HEK293 (cell line): ENCODE data around the gene SMAD7.

Source experiments
- CTCF ChIA-PET: fragments of 350-600 bp; formaldehyde crosslinking; extraction: SDS; loops from one replicate; lab custom pipeline; 2021; ENCODE audit warnings: antibody characterized with exemption; lab: Yijun Ruan, JAX
- POLR2A ChIA-PET: fragments of 300-600 bp; formaldehyde crosslinking; extraction: SDS; loops from one replicate; lab custom pipeline; 2020; ENCODE audit warnings: antibody characterized with exemption, inconsistent platforms; lab: Yijun Ruan, JAX
- H3K27ac ChIP-seq: fragments of 200-500 bp; sonication (Bioruptor generic); 2 replicates; pipeline ENCODE4 v1.5.1; 2014; ENCODE audit warnings: low read depth, low read length, control low read depth, inconsistent platforms; ENCODE audit errors: extremely low read depth
- H3K36me3 ChIP-seq, 2 experiments: fragments of 200-500 bp in 1 of 2; sonication (Bioruptor generic) in 1 of 2; 1 replicate in 1 of 2; 2 replicates in 1 of 2; pipeline ENCODE4 v1.5.1; 2014 to 2017; ENCODE audit warnings: inconsistent platforms in 2 of 2, low read length in 2 of 2; ENCODE audit not compliant: control insufficient read depth in 2 of 2, insufficient read depth in 1 of 2
- H3K4me1 ChIP-seq: fragments of 200-500 bp; sonication (Bioruptor generic); 2 replicates; pipeline ENCODE4 v1.5.1; 2014; ENCODE audit warnings: mild to moderate bottlenecking, low read length, inconsistent platforms; ENCODE audit not compliant: control insufficient read depth, insufficient read depth
- H3K4me3 ChIP-seq: 2 replicates; pipeline ENCODE4 v1.5.1; 2011; ENCODE audit warnings: low read depth, mild to moderate bottlenecking, control low read depth, low read length, moderate library complexity
- H3K9me3 ChIP-seq: fragments of 200-500 bp; sonication (Bioruptor generic); 2 replicates; pipeline ENCODE4 v1.5.1; 2014; ENCODE audit warnings: low read depth, low read length, inconsistent platforms; ENCODE audit not compliant: control insufficient read depth, insufficient read depth
- EGR2 ChIP-seq: fragments of 450-650 bp; formaldehyde crosslinking; IDR thresholded peaks from 2 replicates; pipeline ENCODE4 v1.5.1; 2016; ENCODE audit warnings: low read depth, missing biosample characterization, missing genetic modification characterization
- ELK4 ChIP-seq: IDR thresholded peaks from 2 replicates; pipeline ENCODE4 v1.6.1; 2011; ENCODE audit warnings: mild to moderate bottlenecking, low read depth, low read length, borderline replicate concordance
- GLIS1 ChIP-seq: fragments of 450-650 bp; formaldehyde crosslinking; IDR thresholded peaks from 2 replicates; pipeline ENCODE4 v1.5.1; 2016; ENCODE audit warnings: missing biosample characterization, missing genetic modification characterization
- IKZF3 ChIP-seq: fragments of 450-650 bp; IDR thresholded peaks from 2 replicates; pipeline ENCODE4 v1.5.0; 2018; ENCODE audit warnings: missing biosample characterization, mild to moderate bottlenecking, missing genetic modification characterization, moderate library complexity
- MYNN ChIP-seq: fragments of 450-650 bp; formaldehyde crosslinking; IDR thresholded peaks from 2 replicates; pipeline ENCODE4 v1.5.1; 2016; ENCODE audit warnings: missing biosample characterization, missing genetic modification characterization, borderline replicate concordance
- PRDM4 ChIP-seq: fragments of 450-650 bp; formaldehyde crosslinking; IDR thresholded peaks from 2 replicates; pipeline ENCODE4 v1.5.1; 2017; ENCODE audit warnings: missing biosample characterization, missing genetic modification characterization
- ZNF16 ChIP-seq: fragments of 450-650 bp; formaldehyde crosslinking; IDR thresholded peaks from 2 replicates; pipeline ENCODE4 v1.5.1; 2016; ENCODE audit warnings: low read depth, missing biosample characterization, missing genetic modification characterization
- ZNF169 ChIP-seq: fragments of 450-650 bp; formaldehyde crosslinking; IDR thresholded peaks from 2 replicates; pipeline ENCODE4 v1.5.1; 2016; ENCODE audit warnings: missing biosample characterization, missing genetic modification characterization
- ZNF211 ChIP-seq: fragments of 450-650 bp; formaldehyde crosslinking; IDR thresholded peaks from 2 replicates; pipeline ENCODE4 v1.5.1; 2016; ENCODE audit warnings: low read depth, missing biosample characterization, missing genetic modification characterization
- ZNF24 ChIP-seq: fragments of 450-650 bp; formaldehyde crosslinking; IDR thresholded peaks from 2 replicates; pipeline ENCODE4 v1.5.1; 2016; ENCODE audit warnings: missing biosample characterization, missing genetic modification characterization
- ZNF311 ChIP-seq: fragments of 450-650 bp; formaldehyde crosslinking; IDR thresholded peaks from 2 replicates; pipeline ENCODE4 v1.5.1; 2017; ENCODE audit warnings: missing biosample characterization, missing genetic modification characterization, borderline replicate concordance
- ZNF341 ChIP-seq: fragments of 450-650 bp; formaldehyde crosslinking; IDR thresholded peaks from 2 replicates; pipeline ENCODE4; 2016; ENCODE audit warnings: low read depth, missing biosample characterization, missing genetic modification characterization
- ZNF473 ChIP-seq: fragments of 450-650 bp; formaldehyde crosslinking; IDR thresholded peaks from 2 replicates; pipeline ENCODE4 v1.5.1; 2017; ENCODE audit warnings: missing biosample characterization, missing genetic modification characterization
- ZNF501 ChIP-seq: fragments of 450-650 bp; formaldehyde crosslinking; IDR thresholded peaks from 2 replicates; pipeline ENCODE4 v1.5.1; 2016; ENCODE audit warnings: missing biosample characterization, missing genetic modification characterization
- ZNF521 ChIP-seq: fragments of 450-650 bp; formaldehyde crosslinking; IDR thresholded peaks from 2 replicates; pipeline ENCODE4 v1.5.1; 2017; ENCODE audit warnings: missing biosample characterization, mild to moderate bottlenecking, missing genetic modification characterization
- ZNF549 ChIP-seq: fragments of 450-650 bp; IDR thresholded peaks from 2 replicates; pipeline ENCODE4 v1.5.1; 2018; ENCODE audit warnings: missing biosample characterization, missing genetic modification characterization, mild to moderate bottlenecking, inconsistent platforms, moderate library complexity
- ZNF596 ChIP-seq: fragments of 450-650 bp; IDR thresholded peaks from 2 replicates; pipeline ENCODE4 v1.5.0; 2018; ENCODE audit warnings: missing biosample characterization, mild to moderate bottlenecking, missing genetic modification characterization, moderate library complexity
- ZNF610 ChIP-seq: fragments of 450-650 bp; formaldehyde crosslinking; IDR thresholded peaks from 2 replicates; pipeline ENCODE4 v1.5.1; 2016; ENCODE audit warnings: missing biosample characterization, missing genetic modification characterization, borderline replicate concordance
- ZNF837 ChIP-seq: fragments of 450-650 bp; formaldehyde crosslinking; IDR thresholded peaks from 2 replicates; pipeline ENCODE4 v1.5.1; 2016; ENCODE audit warnings: missing biosample characterization, missing genetic modification characterization
- ZSCAN18 ChIP-seq: fragments of 450-650 bp; formaldehyde crosslinking; IDR thresholded peaks from 2 replicates; pipeline ENCODE4 v1.5.1; 2016; ENCODE audit warnings: missing biosample characterization, missing genetic modification characterization
- TF ChIP-seq, protein P1 (sequence below): fragments of 450-650 bp; IDR thresholded peaks from 2 replicates; pipeline ENCODE4 v1.5.1; 2018; ENCODE audit warnings: missing biosample characterization, missing genetic modification characterization
- TF ChIP-seq, protein P2 (sequence below): fragments of 450-650 bp; IDR thresholded peaks from 2 replicates; pipeline ENCODE4 v1.5.1; 2018; ENCODE audit warnings: missing biosample characterization, mild to moderate bottlenecking, missing genetic modification characterization
- TF ChIP-seq, protein P3 (sequence below): fragments of 450-650 bp; formaldehyde crosslinking; IDR thresholded peaks from 2 replicates; pipeline ENCODE4 v1.5.1; 2017; ENCODE audit warnings: missing biosample characterization, missing genetic modification characterization

Gene SMAD7

DNA sequence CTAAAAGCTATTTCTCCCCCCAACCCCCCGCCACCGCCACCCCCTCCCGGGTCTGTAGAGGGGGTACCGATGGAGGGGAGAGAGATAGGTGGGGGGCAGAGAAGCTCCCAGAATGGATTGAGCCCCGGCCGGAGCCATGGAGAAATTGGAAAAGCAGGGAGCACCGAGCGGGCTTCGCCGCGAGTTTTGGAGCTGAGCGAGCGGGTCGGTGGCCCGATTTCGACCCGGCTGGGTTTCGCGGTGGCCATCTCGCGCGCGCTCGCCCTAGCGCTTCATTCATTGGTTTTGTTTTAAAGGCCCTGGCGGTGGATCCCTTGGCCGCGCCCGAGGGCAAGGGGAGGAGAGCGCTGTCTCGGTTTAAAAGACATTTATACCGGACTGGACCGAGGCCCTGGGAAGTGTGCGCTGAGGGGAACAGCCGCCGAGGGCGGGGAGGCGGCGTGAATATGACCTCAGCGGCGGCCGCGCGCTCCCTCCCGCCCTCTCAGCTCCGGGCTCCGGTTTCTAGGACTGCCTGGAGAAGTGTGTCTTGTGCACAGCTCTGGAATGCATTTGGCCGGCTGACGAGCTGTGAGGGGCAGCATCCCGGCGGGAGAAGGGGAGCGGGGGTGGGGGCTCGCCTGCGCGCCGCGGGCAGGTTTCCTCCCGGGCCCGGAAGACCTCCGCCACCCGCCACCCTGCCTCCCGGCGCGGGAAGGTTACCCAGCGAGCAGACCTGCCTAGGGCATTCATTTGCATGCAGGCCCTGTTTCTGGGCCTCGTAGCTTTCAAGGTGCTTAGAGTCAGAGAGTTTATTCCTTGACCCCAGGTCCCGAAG is 1.7 kb upstream of the SMAD7 start (continued):
- TF ChIP-seq, protein P1, sequence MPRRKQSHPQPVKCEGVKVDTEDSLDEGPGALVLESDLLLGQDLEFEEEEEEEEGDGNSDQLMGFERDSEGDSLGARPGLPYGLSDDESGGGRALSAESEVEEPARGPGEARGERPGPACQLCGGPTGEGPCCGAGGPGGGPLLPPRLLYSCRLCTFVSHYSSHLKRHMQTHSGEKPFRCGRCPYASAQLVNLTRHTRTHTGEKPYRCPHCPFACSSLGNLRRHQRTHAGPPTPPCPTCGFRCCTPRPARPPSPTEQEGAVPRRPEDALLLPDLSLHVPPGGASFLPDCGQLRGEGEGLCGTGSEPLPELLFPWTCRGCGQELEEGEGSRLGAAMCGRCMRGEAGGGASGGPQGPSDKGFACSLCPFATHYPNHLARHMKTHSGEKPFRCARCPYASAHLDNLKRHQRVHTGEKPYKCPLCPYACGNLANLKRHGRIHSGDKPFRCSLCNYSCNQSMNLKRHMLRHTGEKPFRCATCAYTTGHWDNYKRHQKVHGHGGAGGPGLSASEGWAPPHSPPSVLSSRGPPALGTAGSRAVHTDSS (tag by site-specific recombination): 0 out of 2 replicates have a peak, but pooled peaks have one; percentile 9
- TF ChIP-seq ZNF211 (tag by site-specific recombination): no peak
- no peak for TF ChIP-seq ZNF473 (tag by site-specific recombination)
- TF ChIP-seq ZNF16 (tag by site-specific recombination): no peak
- TF ChIP-seq ZNF549 (tag by site-specific recombination): no peak
- TF ChIP-seq MYNN: no peak
- no peak for TF ChIP-seq ZNF169

GRCh38 chr18:48951448-48952286 is 902 bp upstream of the SMAD7 start:
- ChIA-PET POLR2A (interaction anchor here (0.6 to 12.3 kb wide), 42 partner anchors 8 to 535 kb away, joined by 3 to 252 read pairs (median 5); partner anchors contain the start of gene C18orf32), CTCF (interaction anchor here (0.6 to 2.1 kb wide), 12 partner anchors 12 to 959 kb away, joined by 3 to 6 read pairs (median 4); no protein-coding TSS in a partner anchor)
- Histone ChIP-seq H3K27ac (peak overlapping the region; percentile 100), H3K4me3 (peak overlapping the region; percentile 91), H3K36me3 (peaks cover 0 to 28% of the 10 kb centered on the region in 2 experiments; a peak in 1 of 3 replicates), H3K4me1 (peaks cover 18% of the 10 kb centered on the region), H3K9me3 (no peaks in the 10 kb centered on the region)
- TF ChIP-seq ELK4 (no peak), IKZF3 (tag by site-specific recombination) (peak; percentile 72), ZNF169 (no peak), PRDM4 (tag by site-specific recombination) (0 out of 2 replicates have a peak, but pooled peaks have one; percentile 21), GLIS1 (tag by site-specific recombination) (peak; percentile 29; the same call in 1 of the 2 replicates), ZNF521 (tag by site-specific recombination) (no peak), ZNF596 (tag by site-specific recombination) (peak; percentile 57; the same call in 1 of the 2 replicates), ZNF311 (no peak), ZSCAN18 (tag by site-specific recombination) (no peak), ZNF837 (tag by site-specific recombination) (no peak), ZNF24 (tag by site-specific recombination) (no peak), ZNF610 (tag by site-specific recombination) (no peak), EGR2 (no peak), ZNF501 (tag by site-specific recombination) (no peak), ZNF341 (tag by site-specific recombination) (no peak)
- TF ChIP-seq, protein P2, sequence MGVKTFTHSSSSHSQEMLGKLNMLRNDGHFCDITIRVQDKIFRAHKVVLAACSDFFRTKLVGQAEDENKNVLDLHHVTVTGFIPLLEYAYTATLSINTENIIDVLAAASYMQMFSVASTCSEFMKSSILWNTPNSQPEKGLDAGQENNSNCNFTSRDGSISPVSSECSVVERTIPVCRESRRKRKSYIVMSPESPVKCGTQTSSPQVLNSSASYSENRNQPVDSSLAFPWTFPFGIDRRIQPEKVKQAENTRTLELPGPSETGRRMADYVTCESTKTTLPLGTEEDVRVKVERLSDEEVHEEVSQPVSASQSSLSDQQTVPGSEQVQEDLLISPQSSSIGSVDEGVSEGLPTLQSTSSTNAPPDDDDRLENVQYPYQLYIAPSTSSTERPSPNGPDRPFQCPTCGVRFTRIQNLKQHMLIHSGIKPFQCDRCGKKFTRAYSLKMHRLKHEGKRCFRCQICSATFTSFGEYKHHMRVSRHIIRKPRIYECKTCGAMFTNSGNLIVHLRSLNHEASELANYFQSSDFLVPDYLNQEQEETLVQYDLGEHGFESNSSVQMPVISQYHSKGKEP (tag by site-specific recombination): no peak
- TF ChIP-seq, protein P3, sequence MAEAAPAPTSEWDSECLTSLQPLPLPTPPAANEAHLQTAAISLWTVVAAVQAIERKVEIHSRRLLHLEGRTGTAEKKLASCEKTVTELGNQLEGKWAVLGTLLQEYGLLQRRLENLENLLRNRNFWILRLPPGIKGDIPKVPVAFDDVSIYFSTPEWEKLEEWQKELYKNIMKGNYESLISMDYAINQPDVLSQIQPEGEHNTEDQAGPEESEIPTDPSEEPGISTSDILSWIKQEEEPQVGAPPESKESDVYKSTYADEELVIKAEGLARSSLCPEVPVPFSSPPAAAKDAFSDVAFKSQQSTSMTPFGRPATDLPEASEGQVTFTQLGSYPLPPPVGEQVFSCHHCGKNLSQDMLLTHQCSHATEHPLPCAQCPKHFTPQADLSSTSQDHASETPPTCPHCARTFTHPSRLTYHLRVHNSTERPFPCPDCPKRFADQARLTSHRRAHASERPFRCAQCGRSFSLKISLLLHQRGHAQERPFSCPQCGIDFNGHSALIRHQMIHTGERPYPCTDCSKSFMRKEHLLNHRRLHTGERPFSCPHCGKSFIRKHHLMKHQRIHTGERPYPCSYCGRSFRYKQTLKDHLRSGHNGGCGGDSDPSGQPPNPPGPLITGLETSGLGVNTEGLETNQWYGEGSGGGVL (tag by site-specific recombination): peak; percentile 84
